GM18511 (cell line): ENCODE results near the gene PLCXD1.
"Not testable (repeated sequence)": the region's sequence is repeated elsewhere in the genome, so short reads cannot be mapped to it uniquely, and the experiment has no call there.

Source experiments
- ATAC-seq: cut with Tn5 transposase; IDR thresholded peaks from one replicate; pipeline ENCODE4 v1.9.1; 2021; ENCODE audit warnings: mild to moderate bottlenecking, moderate library complexity; ENCODE audit not compliant: unreplicated experiment

Gene PLCXD1

GRCh38 chrX:291411-291901, 10.3 kb downstream of the PLCXD1 start:
- ATAC-seq: no peak

DNA sequence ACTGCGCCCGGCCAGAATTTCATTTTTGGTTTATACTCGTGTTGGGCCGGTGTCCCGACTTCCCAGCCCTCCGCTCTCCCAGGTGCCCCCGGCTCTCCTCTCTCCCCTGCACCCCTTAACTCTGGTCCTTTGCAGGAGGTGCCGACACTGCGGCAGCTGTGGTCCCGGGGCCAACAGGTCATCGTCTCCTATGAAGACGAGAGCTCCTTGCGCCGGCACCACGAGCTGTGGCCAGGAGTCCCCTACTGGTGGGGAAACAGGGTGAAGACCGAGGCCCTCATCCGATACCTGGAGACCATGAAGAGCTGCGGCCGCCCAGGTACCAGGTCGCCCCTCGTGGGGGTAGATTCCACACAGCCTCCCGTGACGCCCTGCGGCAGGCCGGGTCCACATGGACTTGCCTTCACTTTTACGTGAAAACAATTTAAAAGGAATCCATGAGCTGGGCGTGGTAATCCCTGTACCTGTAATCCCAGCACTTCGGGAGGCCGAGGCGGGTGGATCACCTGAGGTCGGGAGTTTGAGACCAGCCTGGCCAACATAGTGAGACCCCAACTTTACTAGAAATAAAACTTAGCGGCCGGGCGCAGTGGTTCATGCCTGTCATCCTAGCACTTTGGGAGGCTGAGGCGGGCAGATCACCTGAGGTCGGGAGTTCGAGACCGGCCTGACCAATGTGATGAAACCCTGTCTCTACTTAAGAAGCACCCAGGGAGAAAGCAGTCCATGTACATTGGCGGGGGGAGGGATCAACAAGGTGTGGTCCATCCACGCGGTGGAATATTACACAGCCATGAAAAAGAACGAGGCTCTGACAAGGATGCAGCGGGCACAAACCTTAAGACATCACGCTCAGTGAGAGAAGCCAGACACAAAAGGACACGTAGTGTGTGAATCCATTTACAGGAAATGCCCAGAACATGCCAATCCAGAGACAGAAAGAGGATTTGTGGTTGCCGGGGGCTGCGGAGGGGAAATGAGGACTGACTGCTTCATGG, 12.0 kb downstream of the PLCXD1 start:
- no peak for ATAC-seq

GRCh38 chrX:295136-295535, 14.0 kb downstream of the PLCXD1 start:
- no peak for ATAC-seq

- no peak for ATAC-seq
Measured at GRCh38 chrX:298993-299392, 17.8 kb downstream of the PLCXD1 start.

DNA sequence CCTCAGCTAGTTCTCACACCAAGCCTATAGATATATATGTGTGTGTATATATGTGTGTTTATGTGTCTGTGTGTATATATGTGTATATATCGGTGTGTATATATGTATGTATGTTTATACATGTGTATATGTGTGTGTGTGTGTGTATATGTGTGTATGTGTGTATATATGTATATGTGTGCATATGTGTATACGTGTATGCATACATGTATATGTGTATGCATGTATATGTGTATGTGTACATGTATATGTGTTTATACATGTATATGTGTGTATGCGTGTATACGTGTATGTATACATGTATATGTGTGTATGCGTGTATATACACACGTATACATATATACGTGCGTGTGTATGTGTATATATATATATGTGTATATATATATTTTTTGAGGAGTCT, 19.2 kb downstream of the PLCXD1 start:
- no peak for ATAC-seq

DNA sequence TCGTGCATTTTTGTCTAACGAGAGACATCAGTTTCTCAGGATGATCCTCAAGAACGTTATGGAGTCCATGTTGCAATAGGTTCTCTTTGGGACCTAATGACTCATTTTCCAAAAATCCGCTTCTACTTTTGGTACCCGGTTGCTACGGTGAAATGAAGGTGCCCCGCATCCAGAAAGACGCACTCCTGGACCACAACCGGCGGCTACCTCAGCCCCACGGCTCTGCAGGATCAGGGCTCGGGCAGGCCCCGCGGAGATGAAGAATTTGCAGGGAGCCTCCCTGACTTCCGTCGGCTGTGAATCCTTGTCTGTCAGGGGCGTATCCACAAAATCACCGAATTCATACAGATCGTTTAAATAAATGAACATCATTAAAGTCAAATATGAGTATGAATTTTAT, 21.8 kb downstream of the PLCXD1 start:
- no peak for ATAC-seq

- ATAC-seq: not testable (repeated sequence)
Measured at GRCh38 chrX:305781-306613, 24.8 kb downstream of the PLCXD1 start.

DNA sequence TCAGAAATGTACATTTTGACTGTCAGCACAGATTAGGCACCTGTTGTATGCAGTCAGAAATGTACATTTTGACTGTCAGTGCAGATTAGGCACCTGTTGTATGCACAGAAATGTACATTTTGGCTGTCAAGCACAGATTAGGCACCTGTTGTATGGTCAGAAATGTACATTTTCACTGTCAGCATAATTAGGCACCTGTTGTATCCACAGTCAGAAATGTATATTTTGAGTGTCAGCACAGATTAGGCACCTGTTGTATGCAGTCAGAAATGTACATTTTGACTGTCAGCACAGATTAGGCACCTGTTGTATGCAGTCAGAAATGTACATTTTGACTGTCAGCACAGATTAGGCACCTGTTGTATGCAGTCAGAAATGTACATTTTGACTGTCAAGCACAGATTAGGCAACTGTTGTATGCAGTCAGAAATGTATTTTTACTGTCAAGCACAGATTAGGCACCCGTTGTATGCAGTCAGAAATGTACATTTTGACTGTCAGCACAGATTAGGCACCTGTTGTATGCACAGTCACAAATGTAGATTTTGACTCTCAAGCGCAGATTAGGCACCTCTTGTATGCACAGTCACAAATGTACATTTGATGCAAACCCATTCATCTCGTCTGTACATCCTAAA, 25.6 kb downstream of the PLCXD1 start:
- not testable (repeated sequence) for ATAC-seq

DNA sequence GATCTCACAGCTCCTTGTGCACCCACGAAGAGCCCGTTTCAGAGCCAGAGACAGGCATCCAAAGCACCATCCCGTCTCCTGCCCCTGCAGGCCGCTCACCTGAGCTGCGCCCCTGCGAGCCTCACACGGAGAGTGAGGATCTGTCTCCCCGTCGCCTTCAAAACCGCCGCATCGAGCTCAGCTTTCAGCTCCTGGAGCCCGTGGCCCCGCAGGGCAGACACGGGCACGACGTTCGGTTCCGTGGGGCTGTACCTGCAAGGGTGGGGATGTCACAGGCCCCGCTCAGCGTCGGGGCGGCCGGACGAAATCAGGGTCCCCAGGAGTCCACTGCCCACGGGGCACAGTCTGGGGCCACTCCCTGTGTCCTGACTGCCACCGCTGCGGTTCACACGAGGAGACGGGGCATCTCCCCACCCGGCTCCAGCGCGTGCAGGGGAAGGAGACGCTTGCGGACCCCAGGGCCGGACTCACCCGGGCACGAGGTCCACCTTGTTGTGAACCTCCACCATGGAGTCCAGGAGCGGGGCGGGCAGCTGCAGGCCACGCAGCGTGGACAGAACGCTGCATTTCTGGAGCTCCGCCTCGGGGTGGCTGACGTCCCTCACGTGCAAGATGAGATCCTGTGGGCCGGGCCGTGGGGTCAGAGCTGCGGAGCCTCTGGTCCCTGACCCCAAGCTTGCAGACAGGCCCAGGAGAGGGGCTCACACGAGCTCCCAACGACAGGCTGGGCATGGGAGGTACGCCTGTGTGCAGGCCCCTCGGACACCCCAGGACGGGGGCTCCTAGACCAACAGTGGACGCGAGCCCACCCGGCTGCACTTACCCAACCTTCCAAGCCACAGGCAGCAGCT, 26.3 kb downstream of the PLCXD1 start:
- ATAC-seq: no peak

- no peak for ATAC-seq
Measured at GRCh38 chrX:308821-309520, 27.8 kb downstream of the PLCXD1 start.

DNA sequence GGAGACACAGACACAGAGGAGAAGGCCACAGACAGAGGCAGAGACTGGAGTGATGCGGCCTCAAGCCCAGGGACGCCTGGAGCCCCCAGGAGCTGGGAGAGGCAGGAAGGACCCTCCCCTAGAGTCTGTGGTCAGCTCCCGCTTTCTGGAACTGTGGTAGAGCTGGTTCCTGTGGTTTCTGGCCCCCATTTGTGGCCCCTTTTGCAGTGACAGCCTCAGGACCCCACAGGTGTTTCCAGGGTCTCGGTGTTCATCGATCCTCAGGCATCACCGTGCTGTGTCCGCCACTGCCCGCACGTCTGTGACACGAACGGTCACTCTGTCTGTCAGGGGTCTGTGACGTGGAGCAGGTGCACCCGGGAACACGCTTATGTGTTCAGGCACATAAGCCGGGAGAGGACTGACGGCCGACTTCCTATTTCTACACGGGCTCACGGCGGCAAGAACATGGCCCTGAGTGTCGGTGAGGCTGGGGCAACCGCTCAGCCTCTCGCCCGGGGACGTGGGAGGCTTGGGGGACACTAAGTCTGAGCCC, 29.5 kb downstream of the PLCXD1 start:
- ATAC-seq: no peak

- ATAC-seq: no peak
Measured at GRCh38 chrX:311156-312129, 30.3 kb downstream of the PLCXD1 start.

DNA sequence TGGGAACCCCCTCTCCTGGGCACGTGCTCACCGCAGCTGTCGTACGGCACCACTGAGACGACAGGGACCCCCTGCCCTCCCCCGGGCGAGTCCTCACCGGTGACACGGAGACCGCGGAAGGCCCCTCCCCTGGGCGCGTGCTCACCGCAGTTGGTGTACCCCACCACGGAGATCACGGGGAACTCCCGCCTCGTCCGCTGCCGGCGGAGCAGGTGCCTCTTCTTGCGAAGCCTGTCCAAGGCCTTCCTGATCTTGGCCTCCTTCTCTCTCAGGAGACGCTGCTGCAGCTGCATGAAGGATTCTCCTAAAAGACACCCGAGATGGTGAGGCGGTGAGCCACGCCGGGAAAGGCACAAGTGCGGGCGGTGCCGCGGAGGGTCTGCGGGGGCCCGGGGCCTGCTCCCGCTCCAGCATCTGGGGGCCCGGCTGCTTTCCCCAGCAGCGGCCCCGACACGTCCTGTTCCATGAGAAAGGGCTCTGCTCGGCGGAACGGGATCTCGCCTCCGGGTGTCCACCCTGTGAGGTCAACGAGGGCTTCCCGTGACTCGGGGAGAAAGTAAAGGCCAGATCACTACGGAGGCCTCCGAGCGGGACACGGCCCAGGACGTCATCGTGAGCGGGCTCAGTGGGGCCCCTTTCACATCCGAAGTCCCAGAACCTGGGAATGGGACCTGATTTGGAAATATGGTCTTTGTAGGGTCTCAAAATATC, 31.6 kb downstream of the PLCXD1 start:
- ATAC-seq: no peak

GRCh38 chrX:313546-313945, 32.4 kb downstream of the PLCXD1 start:
- ATAC-seq: no peak

GRCh38 chrX:314049-314448, 32.9 kb downstream of the PLCXD1 start:
- no peak for ATAC-seq

GRCh38 chrX:314781-315595, 33.8 kb downstream of the PLCXD1 start:
- no peak for ATAC-seq
